GM10248 (cell line): ENCODE measurements around the gene HEBP1.

ENCODE experiments used
- CTCF ChIA-PET: fragments of 300-600 bp; sonication (Branson Sonifier 250); formaldehyde crosslinking; extraction: SDS; loops from one replicate; lab custom pipeline; 2021; ENCODE audit warnings: antibody characterized with exemption; lab: Yijun Ruan, JAX
- POLR2A ChIA-PET: fragments of 350-650 bp; sonication (Branson Sonifier 250); formaldehyde crosslinking; extraction: SDS; loops from one replicate; lab custom pipeline; 2020; ENCODE audit warnings: antibody characterized with exemption; lab: Yijun Ruan, JAX
- DNase-seq: peaks from one replicate; pipeline ENCODE4 v3.0.0; 2012; ENCODE audit errors: extremely low spot score
- TF ChIP-seq, protein P1 (sequence below): IDR thresholded peaks from 2 replicates; pipeline ENCODE4 v1.5.1; 2012; ENCODE audit warnings: mild to moderate bottlenecking, low read depth; ENCODE audit errors: extremely low read depth, missing control alignments, control extremely low read depth

HEBP1 gene

DNA sequence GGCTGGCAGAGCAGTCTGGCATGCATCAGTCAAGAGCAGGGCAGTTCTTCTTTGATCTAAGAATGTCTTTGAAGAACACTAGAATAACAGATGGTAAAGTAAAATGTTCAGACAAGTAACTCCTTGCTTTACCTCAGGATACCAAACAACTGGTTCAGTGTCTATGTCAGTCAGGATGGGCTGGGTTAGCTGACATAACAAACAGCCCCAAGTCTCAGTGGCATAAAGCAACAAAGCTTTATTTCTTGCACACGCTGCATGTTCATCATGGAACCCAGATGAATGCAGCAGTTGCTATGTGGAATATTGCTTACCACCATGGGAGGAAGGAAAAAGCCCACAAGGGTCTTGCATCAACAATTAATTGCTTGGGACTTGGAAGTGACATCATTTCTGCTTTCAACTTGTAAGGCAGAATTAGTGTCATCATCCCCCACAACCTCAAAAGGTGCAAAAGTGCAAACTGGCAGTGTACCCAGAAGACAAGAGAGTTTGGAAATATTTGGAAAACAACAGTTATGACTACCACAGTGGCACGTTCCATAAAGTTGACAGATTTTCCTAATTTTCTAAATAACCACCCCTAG, 69.3 kb downstream of the HEBP1 start:
- TF ChIP-seq, protein P1, sequence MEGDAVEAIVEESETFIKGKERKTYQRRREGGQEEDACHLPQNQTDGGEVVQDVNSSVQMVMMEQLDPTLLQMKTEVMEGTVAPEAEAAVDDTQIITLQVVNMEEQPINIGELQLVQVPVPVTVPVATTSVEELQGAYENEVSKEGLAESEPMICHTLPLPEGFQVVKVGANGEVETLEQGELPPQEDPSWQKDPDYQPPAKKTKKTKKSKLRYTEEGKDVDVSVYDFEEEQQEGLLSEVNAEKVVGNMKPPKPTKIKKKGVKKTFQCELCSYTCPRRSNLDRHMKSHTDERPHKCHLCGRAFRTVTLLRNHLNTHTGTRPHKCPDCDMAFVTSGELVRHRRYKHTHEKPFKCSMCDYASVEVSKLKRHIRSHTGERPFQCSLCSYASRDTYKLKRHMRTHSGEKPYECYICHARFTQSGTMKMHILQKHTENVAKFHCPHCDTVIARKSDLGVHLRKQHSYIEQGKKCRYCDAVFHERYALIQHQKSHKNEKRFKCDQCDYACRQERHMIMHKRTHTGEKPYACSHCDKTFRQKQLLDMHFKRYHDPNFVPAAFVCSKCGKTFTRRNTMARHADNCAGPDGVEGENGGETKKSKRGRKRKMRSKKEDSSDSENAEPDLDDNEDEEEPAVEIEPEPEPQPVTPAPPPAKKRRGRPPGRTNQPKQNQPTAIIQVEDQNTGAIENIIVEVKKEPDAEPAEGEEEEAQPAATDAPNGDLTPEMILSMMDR: no peak
- CTCF ChIA-PET: interaction anchor here (1.1 kb wide), 1 partner anchor 9 kb away, joined by 5 read pairs; no protein-coding TSS in a partner anchor
- POLR2A ChIA-PET: no interaction called here
- no peak for DNase-seq

- no peak for DNase-seq
- TF ChIP-seq, protein P1: no peak
- POLR2A ChIA-PET: no interaction called here
- CTCF ChIA-PET: interaction anchor here (0.8 kb wide), 1 partner anchor 14 kb away, joined by 3 read pairs; no protein-coding TSS in a partner anchor
Observed at GRCh38 chr12:12929696-12930095, 70.4 kb downstream of the HEBP1 start.

GRCh38 chr12:12927211-12928079, 72.6 kb downstream of the HEBP1 start:
- TF ChIP-seq, protein P1: no peak
- no peak for DNase-seq
- CTCF ChIA-PET: interaction anchor here (1.8 to 4.1 kb wide), 2 partner anchors 12 to 284 kb away, joined by 7 to 13 read pairs; no protein-coding TSS in a partner anchor
- POLR2A ChIA-PET: no interaction called here

DNA sequence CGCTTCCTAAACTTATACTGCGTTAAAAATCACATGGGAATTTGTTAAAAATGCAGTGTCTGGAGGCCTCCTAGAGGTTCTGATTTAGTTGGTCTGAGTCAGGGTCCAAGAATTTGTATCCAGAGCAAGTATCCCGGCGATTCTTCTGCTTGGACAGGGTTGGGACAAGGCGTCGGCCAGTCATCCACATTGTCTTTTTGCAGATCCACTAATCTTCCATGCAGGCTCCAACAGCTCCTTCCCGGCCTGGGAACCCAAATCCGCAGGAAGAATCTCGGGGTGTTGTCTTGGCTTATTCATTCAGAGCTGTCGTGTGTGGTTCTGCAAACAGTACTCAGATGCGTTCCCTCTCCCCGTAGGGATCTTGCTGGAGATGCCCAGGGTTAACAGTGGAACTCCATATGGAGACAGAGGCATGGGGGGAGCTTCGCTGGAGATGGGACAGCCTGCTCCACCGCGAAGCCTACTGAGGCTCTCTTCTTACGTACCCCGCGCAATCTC, 73.4 kb downstream of the HEBP1 start:
- CTCF ChIA-PET: interaction anchor here (0.6 to 4.1 kb wide), 3 partner anchors 11 to 285 kb away, joined by 3 to 13 read pairs (median 7); no protein-coding TSS in a partner anchor
- DNase-seq: no peak
- POLR2A ChIA-PET: no interaction called here
- TF ChIP-seq, protein P1: no peak

DNA sequence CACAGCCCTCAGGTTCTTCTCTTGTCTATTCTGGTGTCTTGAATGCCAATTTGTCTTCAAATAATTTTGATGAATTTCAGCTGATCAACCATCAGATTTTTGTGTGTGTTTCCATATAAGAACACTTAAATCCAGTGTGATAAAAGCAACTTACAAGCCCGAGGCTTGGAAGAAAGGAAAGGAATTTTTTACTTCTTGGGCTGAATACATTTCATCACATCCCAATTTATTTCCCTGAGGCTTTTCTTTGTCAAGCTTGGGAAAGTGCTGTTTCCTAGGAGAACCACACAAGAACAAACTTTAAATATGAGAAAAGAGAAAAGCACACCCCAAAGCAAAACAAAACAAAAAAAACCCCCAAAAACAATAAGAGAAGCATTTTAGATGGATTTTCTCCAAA, 74.7 kb downstream of the HEBP1 start:
- POLR2A ChIA-PET: no interaction called here
- TF ChIP-seq, protein P1: no peak
- CTCF ChIA-PET: interaction anchor here (1.8 to 4.1 kb wide), 2 partner anchors 10 to 286 kb away, joined by 7 to 13 read pairs; no protein-coding TSS in a partner anchor
- DNase-seq: no peak
